WI38 (cell line): ENCODE results near the gene RAB40B.

Source experiments
- H3K4me3 ChIP-seq: 2 replicates; pipeline ENCODE4 v1.5.1; 2011; ENCODE audit warnings: low read depth, mild to moderate bottlenecking, control low read depth, low read length
- TF ChIP-seq, protein P1 (sequence below): IDR thresholded peaks from 2 replicates; pipeline ENCODE4 v1.5.1; 2012; ENCODE audit warnings: low read depth, mild to moderate bottlenecking, control low read depth, low read length

Gene RAB40B

GRCh38 chr17:82615084-82616020 lies 83.1 kb downstream of the RAB40B start:
- no peak overlapping the region for H3K4me3 ChIP-seq
- TF ChIP-seq, protein P1, sequence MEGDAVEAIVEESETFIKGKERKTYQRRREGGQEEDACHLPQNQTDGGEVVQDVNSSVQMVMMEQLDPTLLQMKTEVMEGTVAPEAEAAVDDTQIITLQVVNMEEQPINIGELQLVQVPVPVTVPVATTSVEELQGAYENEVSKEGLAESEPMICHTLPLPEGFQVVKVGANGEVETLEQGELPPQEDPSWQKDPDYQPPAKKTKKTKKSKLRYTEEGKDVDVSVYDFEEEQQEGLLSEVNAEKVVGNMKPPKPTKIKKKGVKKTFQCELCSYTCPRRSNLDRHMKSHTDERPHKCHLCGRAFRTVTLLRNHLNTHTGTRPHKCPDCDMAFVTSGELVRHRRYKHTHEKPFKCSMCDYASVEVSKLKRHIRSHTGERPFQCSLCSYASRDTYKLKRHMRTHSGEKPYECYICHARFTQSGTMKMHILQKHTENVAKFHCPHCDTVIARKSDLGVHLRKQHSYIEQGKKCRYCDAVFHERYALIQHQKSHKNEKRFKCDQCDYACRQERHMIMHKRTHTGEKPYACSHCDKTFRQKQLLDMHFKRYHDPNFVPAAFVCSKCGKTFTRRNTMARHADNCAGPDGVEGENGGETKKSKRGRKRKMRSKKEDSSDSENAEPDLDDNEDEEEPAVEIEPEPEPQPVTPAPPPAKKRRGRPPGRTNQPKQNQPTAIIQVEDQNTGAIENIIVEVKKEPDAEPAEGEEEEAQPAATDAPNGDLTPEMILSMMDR = no peak

GRCh38 chr17:82614095-82614631 lies 84.3 kb downstream of the RAB40B start:
- TF ChIP-seq, protein P1 = no peak

DNA sequence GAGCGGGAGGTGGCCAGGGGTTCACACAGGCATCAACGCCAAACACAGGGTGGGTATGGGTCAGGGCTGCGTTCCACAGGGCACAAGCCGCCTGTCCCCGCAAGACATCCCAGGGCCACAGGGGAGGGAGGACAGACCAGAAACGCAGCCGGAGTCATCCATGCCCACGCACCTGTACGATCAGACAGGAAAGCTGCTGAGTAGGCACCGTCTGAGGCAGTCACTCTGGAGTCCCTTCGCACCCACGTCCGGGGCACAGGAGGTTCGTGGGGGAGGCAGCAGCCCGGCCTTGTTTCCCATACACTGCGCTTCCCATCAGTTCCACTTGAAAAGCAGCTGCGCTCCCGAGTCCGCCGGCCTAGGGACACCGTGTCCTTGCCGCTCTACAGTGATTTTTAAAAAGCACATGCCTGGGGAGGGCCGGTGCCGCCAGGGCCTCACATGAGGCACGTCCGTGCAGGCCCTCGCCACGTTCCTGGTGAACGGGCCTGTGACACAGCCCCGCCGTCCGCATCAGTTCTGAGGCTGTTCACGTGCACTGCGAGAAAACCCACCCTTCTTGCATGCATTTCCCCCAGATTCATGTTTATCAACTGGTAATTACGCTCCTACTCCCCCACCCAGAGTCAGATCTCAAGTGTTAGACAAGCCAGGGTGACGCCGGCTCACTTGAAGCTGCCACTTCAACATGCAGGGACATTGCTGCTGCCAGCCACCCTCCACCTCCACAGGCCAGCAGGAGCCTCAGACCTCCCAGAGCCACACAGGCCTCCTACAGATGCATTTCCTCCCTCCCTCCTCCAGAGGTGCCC lies 85.0 kb downstream of the RAB40B start:
- TF ChIP-seq, protein P1 = no peak
- no peak overlapping the region for H3K4me3 ChIP-seq

More at GRCh38 chr17:82614095-82614631, 84.3 kb downstream of the RAB40B start:
- H3K4me3 ChIP-seq = no peak overlapping the region

- H3K4me3 ChIP-seq = no peak overlapping the region
- TF ChIP-seq, protein P1 = no peak
Measured at GRCh38 chr17:82611140-82612058, 87.1 kb downstream of the RAB40B start.

DNA sequence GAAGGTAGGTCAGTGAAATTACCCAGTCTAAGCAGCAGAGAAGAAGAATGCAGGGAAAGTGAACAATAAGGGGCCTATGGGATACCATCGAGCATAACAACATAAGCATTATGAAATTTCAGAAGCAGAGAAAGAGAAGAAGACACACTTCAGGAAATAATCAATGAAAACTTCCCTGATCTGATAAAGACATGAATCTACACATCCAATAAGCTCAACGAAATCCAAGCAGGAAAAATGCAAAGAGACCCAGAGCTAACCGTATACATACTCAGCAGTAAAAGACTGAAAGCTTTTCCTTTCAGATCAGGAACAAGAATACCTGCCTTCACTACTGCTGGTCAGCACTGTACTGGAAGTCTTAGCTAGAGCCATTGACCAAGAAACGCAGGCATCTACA lies 88.8 kb downstream of the RAB40B start:
- no peak overlapping the region for H3K4me3 ChIP-seq
- TF ChIP-seq, protein P1 = no peak

GRCh38 chr17:82608816-82609215 lies 89.7 kb downstream of the RAB40B start:
- H3K4me3 ChIP-seq = no peak overlapping the region
- TF ChIP-seq, protein P1 = no peak
